ENCODE results near the gene CLINT1.
A peak's percentile ranks its signal among the peaks of the same experiment; 100 is the strongest.

The CLINT1 gene

DNA sequence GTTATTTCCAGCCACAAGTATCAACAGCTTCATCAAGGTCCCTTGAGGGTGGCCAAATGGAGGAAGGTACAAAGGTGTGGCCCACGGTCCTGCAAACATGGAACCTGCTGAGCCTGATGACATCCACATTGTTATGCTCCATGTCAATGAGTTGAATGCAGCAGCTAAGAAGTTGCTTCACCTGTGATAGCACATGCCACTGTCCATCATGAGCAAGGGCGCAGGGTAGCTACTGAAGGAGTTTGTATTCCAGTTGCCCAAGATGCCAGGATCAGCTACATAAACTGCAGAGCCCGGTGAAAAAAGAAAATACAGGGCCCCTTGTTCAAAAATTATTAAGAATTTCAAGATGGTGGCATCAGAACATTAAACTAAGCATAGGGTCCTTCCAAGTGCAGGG, 91.3 kb downstream of the CLINT1 start:
- Histone ChIP-seq H3K27ac (no peak overlapping the region), H3K4me3 (no peak overlapping the region), H3K9me3 (ENCODE audit: low read depth, low read length) (no peaks in the 10 kb centered on the region), H3K9ac (ENCODE audit: insufficient read length) (no peak overlapping the region), H3K36me3 (ENCODE audit: insufficient read depth, low read length) (no peaks in the 10 kb centered on the region)
- no peak for DNase-seq (ENCODE audit: low read depth, low spot score)
- TF ChIP-seq EZH2 (IDR thresholded peaks at IDR 0.05) = no peak
- TF ChIP-seq POLR2AphosphoS5 (IDR thresholded peaks at IDR 0.05; ENCODE audit: borderline replicate concordance, low read depth, low read length) = no peak
- no peak for TF ChIP-seq FOXP2 (optimal IDR thresholded peaks at IDR 0.05; ENCODE audit: control extremely low read depth, extremely low read length, insufficient read depth)

DNA sequence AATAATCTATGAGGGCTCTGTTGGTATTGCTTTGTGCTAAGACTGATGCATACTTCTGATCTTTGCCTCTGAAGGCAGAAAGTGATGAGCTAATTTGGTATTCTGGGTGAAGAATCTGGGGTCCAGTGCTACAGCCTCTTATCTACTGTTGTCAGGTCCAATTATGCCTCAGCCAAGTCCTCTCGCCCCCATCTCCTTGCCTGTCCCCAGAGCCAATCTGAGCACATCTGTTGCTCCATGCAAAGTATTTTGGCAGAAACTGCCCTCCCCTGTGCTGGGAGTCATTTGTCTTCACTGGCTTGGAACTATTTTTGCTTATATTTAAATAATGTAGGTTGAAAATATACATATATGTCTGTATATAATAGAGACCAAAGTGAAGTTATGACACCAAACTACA, 92.0 kb downstream of the CLINT1 start:
- Histone ChIP-seq H3K27ac (no peak overlapping the region), H3K4me3 (no peak overlapping the region), H3K9ac (ENCODE audit: insufficient read length) (no peak overlapping the region), H3K9me3 (ENCODE audit: low read depth, low read length) (no peaks in the 10 kb centered on the region), H3K36me3 (ENCODE audit: insufficient read depth, low read length) (no peaks in the 10 kb centered on the region)
- DNase-seq (ENCODE audit: low read depth, low spot score) = no peak
- no peak for TF ChIP-seq EZH2 (IDR thresholded peaks at IDR 0.05)
- no peak for TF ChIP-seq FOXP2 (optimal IDR thresholded peaks at IDR 0.05; ENCODE audit: control extremely low read depth, extremely low read length, insufficient read depth)
- no peak for TF ChIP-seq POLR2AphosphoS5 (IDR thresholded peaks at IDR 0.05; ENCODE audit: borderline replicate concordance, low read depth, low read length)

DNA sequence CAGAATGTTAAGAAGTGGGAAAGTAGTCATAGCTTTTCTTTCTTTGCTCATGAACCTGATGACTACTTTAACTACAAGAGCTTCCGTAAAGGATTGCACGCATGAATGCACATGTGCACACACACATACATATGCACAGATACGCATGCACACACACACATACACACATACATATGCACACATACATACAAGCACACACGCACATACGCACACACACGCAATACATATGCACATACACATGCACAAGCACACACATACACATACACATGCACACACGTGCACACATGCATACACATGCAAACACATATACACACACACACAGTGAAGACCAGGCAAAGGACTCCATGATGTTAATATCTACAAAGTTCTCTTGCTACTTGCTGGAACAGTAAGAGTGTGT, 92.5 kb downstream of the CLINT1 start:
- TF ChIP-seq FOXP2 (optimal IDR thresholded peaks at IDR 0.05; ENCODE audit: control extremely low read depth, extremely low read length, insufficient read depth) (no peak), POLR2AphosphoS5 (IDR thresholded peaks at IDR 0.05; ENCODE audit: borderline replicate concordance, low read depth, low read length) (no peak), EZH2 (IDR thresholded peaks at IDR 0.05) (no peak)
- Histone ChIP-seq H3K4me3 (no peak overlapping the region), H3K9me3 (ENCODE audit: low read depth, low read length) (no peaks in the 10 kb centered on the region), H3K36me3 (ENCODE audit: insufficient read depth, low read length) (no peaks in the 10 kb centered on the region), H3K9ac (ENCODE audit: insufficient read length) (no peak overlapping the region), H3K27ac (no peak overlapping the region)
- DNase-seq (ENCODE audit: low read depth, low spot score) = no peak

DNA sequence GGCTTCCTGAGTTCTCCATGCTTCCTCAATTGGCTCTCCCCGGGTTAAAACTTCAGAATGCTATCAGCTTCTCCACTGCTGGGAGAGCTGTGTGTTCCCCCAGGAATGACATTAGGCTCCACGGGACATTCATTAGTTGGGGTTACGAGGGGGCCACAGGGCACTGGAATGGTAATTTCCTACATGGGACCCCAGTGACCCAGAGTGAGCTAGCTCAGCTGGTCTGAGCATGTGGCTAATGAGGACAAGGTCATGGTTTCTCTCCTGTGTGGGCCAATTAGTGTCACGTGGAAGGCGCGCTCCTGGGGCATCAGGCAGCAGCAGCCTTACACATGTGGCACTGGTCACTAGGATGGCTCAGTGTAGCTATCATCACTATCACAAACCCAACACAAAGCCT, 94.4 kb downstream of the CLINT1 start:
- Histone ChIP-seq H3K9ac (ENCODE audit: insufficient read length) (no peak overlapping the region), H3K36me3 (ENCODE audit: insufficient read depth, low read length) (no peaks in the 10 kb centered on the region), H3K27ac (no peak overlapping the region), H3K9me3 (ENCODE audit: low read depth, low read length) (no peaks in the 10 kb centered on the region), H3K4me3 (no peak overlapping the region)
- TF ChIP-seq EZH2 (IDR thresholded peaks at IDR 0.05) = no peak
- TF ChIP-seq POLR2AphosphoS5 (IDR thresholded peaks at IDR 0.05; ENCODE audit: borderline replicate concordance, low read depth, low read length) = no peak
- TF ChIP-seq FOXP2 (optimal IDR thresholded peaks at IDR 0.05; ENCODE audit: control extremely low read depth, extremely low read length, insufficient read depth) = no peak
- DNase-seq (ENCODE audit: low read depth, low spot score) = no peak

DNA sequence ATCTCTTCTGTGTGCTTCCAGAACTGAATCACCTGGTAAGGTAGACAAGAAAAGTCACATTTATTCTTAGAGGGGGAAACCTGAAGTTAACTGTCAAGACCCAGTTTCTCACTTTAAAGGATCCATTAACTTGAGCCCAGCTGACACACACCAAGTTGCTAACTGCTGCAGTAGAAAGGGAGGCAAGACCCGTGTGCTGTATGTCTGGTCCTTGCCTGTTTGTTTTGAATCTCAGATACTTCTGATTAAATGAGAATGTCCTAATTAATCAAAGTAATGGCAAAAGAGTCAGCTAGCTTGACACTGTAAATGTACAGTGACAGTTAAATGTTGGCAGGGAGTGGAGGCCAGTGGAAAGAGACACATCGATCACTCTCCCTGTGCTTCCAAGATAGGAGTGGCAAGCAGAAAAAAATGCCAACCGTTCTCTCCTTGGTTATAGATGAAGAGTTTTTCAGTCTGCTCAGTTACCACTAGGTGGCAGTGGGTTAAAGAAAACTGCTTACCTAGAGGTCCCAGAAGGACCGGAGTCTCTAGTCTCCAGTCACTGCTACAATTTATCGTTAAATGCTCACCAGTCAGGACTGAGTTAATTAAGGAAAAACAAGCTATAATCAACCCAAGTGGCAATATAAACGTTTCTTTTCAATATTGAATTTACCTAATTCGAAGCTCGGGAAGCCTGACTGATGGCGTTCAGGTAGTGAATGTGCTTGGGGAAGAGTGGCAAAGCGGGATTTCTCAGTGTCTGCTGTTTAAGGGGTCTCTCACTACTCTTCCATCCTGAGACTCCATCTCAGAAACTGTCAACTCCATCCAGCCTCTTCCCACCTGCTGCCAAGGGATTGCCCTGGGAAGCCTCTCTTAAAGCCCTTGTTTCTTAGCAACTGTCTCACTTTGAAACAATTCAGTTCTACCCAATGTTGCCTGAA, 97.0 kb downstream of the CLINT1 start:
- Histone ChIP-seq H3K27ac (peak overlapping the region; percentile 48; the same call in 1 of the 2 replicates), H3K9me3 (ENCODE audit: low read depth, low read length) (no peaks in the 10 kb centered on the region), H3K9ac (ENCODE audit: insufficient read length) (no peak overlapping the region), H3K4me3 (peak overlapping the region; percentile 30; the same call in 1 of the 2 replicates), H3K36me3 (ENCODE audit: insufficient read depth, low read length) (no peaks in the 10 kb centered on the region)
- DNase-seq (ENCODE audit: low read depth, low spot score) = peak; percentile 68
- TF ChIP-seq EZH2 (IDR thresholded peaks at IDR 0.05) (no peak), POLR2AphosphoS5 (IDR thresholded peaks at IDR 0.05; ENCODE audit: borderline replicate concordance, low read depth, low read length) (no peak)

DNA sequence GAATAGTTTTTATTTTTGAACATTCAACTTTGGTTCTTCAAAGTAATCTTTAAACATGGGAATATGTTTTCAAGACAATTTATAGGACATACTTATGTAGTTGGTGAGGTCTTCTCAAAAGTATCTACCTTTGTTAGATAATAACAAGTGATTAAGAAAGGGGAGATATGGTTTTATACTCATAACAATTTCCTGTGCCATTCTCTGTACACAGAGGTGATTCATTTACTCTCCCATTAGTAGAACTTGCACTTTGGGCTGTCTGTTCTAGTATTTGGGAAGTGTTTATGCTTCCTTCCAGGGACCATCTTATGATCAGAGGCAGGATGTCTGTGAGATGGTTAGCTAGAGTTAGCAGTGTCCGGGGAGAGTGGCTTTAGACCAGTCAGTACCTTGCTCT, 100.2 kb downstream of the CLINT1 start:
- DNase-seq (ENCODE audit: low read depth, low spot score) = no peak
- Histone ChIP-seq H3K9me3 (ENCODE audit: low read depth, low read length) (no peaks in the 10 kb centered on the region), H3K9ac (ENCODE audit: insufficient read length) (no peak overlapping the region), H3K27ac (no peak overlapping the region), H3K36me3 (ENCODE audit: insufficient read depth, low read length) (peaks cover 21% of the 10 kb centered on the region; the same call in 1 of the 2 replicates), H3K4me3 (no peak overlapping the region)
- TF ChIP-seq EZH2 (IDR thresholded peaks at IDR 0.05) (no peak), FOXP2 (optimal IDR thresholded peaks at IDR 0.05; ENCODE audit: control extremely low read depth, extremely low read length, insufficient read depth) (no peak), POLR2AphosphoS5 (IDR thresholded peaks at IDR 0.05; ENCODE audit: borderline replicate concordance, low read depth, low read length) (no peak)

DNA sequence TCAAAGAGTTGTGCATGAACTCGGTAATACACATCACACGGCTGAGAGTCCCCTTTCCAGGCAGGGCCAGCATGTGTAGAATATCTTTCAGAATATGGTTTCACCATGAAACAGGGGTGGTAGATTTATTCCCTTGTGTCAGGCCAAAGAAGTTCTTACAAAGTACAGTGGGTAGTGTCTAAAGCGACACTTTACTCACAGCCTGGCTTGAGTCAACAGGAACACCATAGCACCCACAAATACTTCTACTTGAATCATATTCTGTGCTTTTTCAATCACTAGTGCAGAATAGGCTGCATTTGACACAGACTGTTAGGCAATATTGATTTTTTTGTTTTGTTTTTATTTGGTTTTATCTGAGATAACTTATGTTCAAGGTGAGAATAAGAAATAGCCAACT, 102.8 kb downstream of the CLINT1 start:
- TF ChIP-seq EZH2 (IDR thresholded peaks at IDR 0.05) = no peak
- TF ChIP-seq POLR2AphosphoS5 (IDR thresholded peaks at IDR 0.05; ENCODE audit: borderline replicate concordance, low read depth, low read length) = no peak
- no peak for TF ChIP-seq FOXP2 (optimal IDR thresholded peaks at IDR 0.05; ENCODE audit: control extremely low read depth, extremely low read length, insufficient read depth)
- Histone ChIP-seq H3K4me3 (no peak overlapping the region), H3K36me3 (ENCODE audit: insufficient read depth, low read length) (peaks cover 24% of the 10 kb centered on the region; the same call in 1 of the 2 replicates), H3K9ac (ENCODE audit: insufficient read length) (no peak overlapping the region), H3K9me3 (ENCODE audit: low read depth, low read length) (no peaks in the 10 kb centered on the region), H3K27ac (no peak overlapping the region)
- no peak for DNase-seq (ENCODE audit: low read depth, low spot score)

DNA sequence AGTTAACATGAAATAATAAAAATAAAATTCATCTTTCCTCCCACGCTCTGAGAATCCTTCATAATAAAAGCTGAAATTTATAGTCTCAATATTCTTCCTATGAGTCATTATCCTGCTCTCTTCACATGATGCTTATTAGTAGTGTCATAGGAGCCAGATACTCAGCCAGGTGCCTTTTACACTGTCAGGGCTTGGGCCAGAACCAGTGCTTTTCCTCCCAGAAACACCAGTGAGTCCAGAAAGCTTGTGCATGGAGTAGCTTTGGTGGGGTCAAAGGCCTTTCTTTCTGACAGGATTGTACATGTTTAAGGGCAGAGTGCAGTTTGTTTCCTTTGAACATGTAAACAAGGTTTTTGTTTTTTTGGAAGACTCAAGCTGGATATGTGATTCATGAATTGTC, 108.6 kb downstream of the CLINT1 start:
- TF ChIP-seq EZH2 (IDR thresholded peaks at IDR 0.05) (no peak), FOXP2 (optimal IDR thresholded peaks at IDR 0.05; ENCODE audit: control extremely low read depth, extremely low read length, insufficient read depth) (no peak), POLR2AphosphoS5 (IDR thresholded peaks at IDR 0.05; ENCODE audit: borderline replicate concordance, low read depth, low read length) (no peak)
- H3K36me3 ChIP-seq (ENCODE audit: insufficient read depth, low read length) = peaks cover 15% of the 10 kb centered on the region; the same call in 1 of the 2 replicates
- no peaks in the 10 kb centered on the region for H3K9me3 ChIP-seq (ENCODE audit: low read depth, low read length)
- H3K4me3 ChIP-seq = no peak overlapping the region
- DNase-seq (ENCODE audit: low read depth, low spot score) = no peak
- no peak overlapping the region for H3K9ac ChIP-seq (ENCODE audit: insufficient read length)
- H3K27ac ChIP-seq = no peak overlapping the region
